Epithelial cell of esophagus (primary cell): Measurements from ENCODE around the gene DUSP22.
A peak's percentile ranks its signal among the peaks of the same experiment; 100 is the strongest.

Source experiments
- DNase-seq: peaks from one replicate; pipeline ENCODE4 v3.0.0; 2010; ENCODE audit warnings: low read depth
- H3K4me3 ChIP-seq: 2 replicates; pipeline ENCODE4 v1.5.1; 2011; ENCODE audit warnings: mild to moderate bottlenecking, low read length, control low read depth
- CTCF ChIP-seq: IDR thresholded peaks from 2 replicates; pipeline ENCODE4 v1.5.1; 2011; ENCODE audit warnings: low read depth, mild to moderate bottlenecking, low read length, control low read depth, inconsistent platforms; ENCODE audit not compliant: insufficient read depth; ENCODE audit errors: missing control alignments

Gene DUSP22

GRCh38 chr6:392441-393390, 100.4 kb downstream of the DUSP22 start:
- no peak for TF ChIP-seq CTCF
- DNase-seq = peak; percentile 12
- no peak overlapping the region for H3K4me3 ChIP-seq

GRCh38 chr6:393391-394221, 101.3 kb downstream of the DUSP22 start:
- TF ChIP-seq CTCF = no peak
- no peak overlapping the region for H3K4me3 ChIP-seq
- DNase-seq = no peak

GRCh38 chr6:394641-395289, 102.5 kb downstream of the DUSP22 start:
- no peak for DNase-seq
- TF ChIP-seq CTCF = no peak
- no peak overlapping the region for H3K4me3 ChIP-seq

GRCh38 chr6:395432-396125, 103.3 kb downstream of the DUSP22 start:
- no peak for TF ChIP-seq CTCF
- DNase-seq = no peak
- H3K4me3 ChIP-seq = no peak overlapping the region

- DNase-seq = no peak
- no peak for TF ChIP-seq CTCF
- no peak overlapping the region for H3K4me3 ChIP-seq
These were observed 103.8 kb downstream of the DUSP22 start for GRCh38 chr6:396126-396520.

GRCh38 chr6:397056-397455, 104.8 kb downstream of the DUSP22 start:
- no peak for TF ChIP-seq CTCF

More at GRCh38 chr6:397056-397455, 104.8 kb downstream of the DUSP22 start:
- H3K4me3 ChIP-seq = no peak overlapping the region
- no peak for DNase-seq
